ENCODE measurements around the gene ENPP3.
"Not testable (repeated sequence)": the region's sequence is repeated elsewhere in the genome, so short reads cannot be mapped to it uniquely, and the experiment has no call there.

ENPP3 gene

GRCh38 chr6:131749023-131749422 is 111.9 kb downstream of the ENPP3 start:
- no peaks in the 10 kb centered on the region for H3K36me3 ChIP-seq (ENCODE audit: insufficient read depth, low read length)
- H3K27me3 ChIP-seq (ENCODE audit: insufficient read depth, low read length): no peaks in the 10 kb centered on the region
- H2AFZ ChIP-seq (ENCODE audit: low read length, unreplicated experiment): no peak overlapping the region
- H3K79me2 ChIP-seq (ENCODE audit: control insufficient read depth, insufficient read depth, low read length, unreplicated experiment): no peaks in the 10 kb centered on the region
- no peak overlapping the region for H3K4me3 ChIP-seq (ENCODE audit: low read depth, low read length)
- no peaks in the 10 kb centered on the region for H3K4me1 ChIP-seq (ENCODE audit: control insufficient read depth, insufficient read depth, low read length, unreplicated experiment)
- H3K27ac ChIP-seq (ENCODE audit: low read depth, low read length): no peak overlapping the region

GRCh38 chr6:131751012-131751715 is 114.1 kb downstream of the ENPP3 start:
- not testable (repeated sequence) for H3K79me2 ChIP-seq (ENCODE audit: control insufficient read depth, insufficient read depth, low read length, unreplicated experiment); H3K4me1 ChIP-seq (ENCODE audit: control insufficient read depth, insufficient read depth, low read length, unreplicated experiment); H3K4me3 ChIP-seq (ENCODE audit: low read depth, low read length); H3K27ac ChIP-seq (ENCODE audit: low read depth, low read length); H3K27me3 ChIP-seq (ENCODE audit: insufficient read depth, low read length); H3K36me3 ChIP-seq (ENCODE audit: insufficient read depth, low read length); H2AFZ ChIP-seq (ENCODE audit: low read length, unreplicated experiment)

- Histone ChIP-seq H3K4me3 (ENCODE audit: low read depth, low read length) (no peak overlapping the region), H3K36me3 (ENCODE audit: insufficient read depth, low read length) (no peaks in the 10 kb centered on the region), H3K79me2 (ENCODE audit: control insufficient read depth, insufficient read depth, low read length, unreplicated experiment) (no peaks in the 10 kb centered on the region), H3K4me1 (ENCODE audit: control insufficient read depth, insufficient read depth, low read length, unreplicated experiment) (peaks cover 8% of the 10 kb centered on the region), H3K27ac (ENCODE audit: low read depth, low read length) (no peak overlapping the region), H2AFZ (ENCODE audit: low read length, unreplicated experiment) (no peak overlapping the region), H3K27me3 (ENCODE audit: insufficient read depth, low read length) (no peaks in the 10 kb centered on the region)
These were observed 117.0 kb downstream of the ENPP3 start for GRCh38 chr6:131754088-131754487.

GRCh38 chr6:131754715-131755567 is 117.8 kb downstream of the ENPP3 start:
- H3K27ac ChIP-seq (ENCODE audit: low read depth, low read length): no peak overlapping the region

GRCh38 chr6:131755597-131755996 is 118.5 kb downstream of the ENPP3 start:
- no peaks in the 10 kb centered on the region for H3K79me2 ChIP-seq (ENCODE audit: control insufficient read depth, insufficient read depth, low read length, unreplicated experiment)
- H2AFZ ChIP-seq (ENCODE audit: low read length, unreplicated experiment): peak overlapping the region; percentile 22
- H3K4me1 ChIP-seq (ENCODE audit: control insufficient read depth, insufficient read depth, low read length, unreplicated experiment): peaks cover 10% of the 10 kb centered on the region
- H3K27me3 ChIP-seq (ENCODE audit: insufficient read depth, low read length): no peaks in the 10 kb centered on the region
- H3K4me3 ChIP-seq (ENCODE audit: low read depth, low read length): no peak overlapping the region
- H3K36me3 ChIP-seq (ENCODE audit: insufficient read depth, low read length): no peaks in the 10 kb centered on the region
- peak overlapping the region; percentile 32 for H3K27ac ChIP-seq (ENCODE audit: low read depth, low read length)

More at GRCh38 chr6:131754715-131755567, 117.8 kb downstream of the ENPP3 start:
- peaks cover 8% of the 10 kb centered on the region for H3K4me1 ChIP-seq (ENCODE audit: control insufficient read depth, insufficient read depth, low read length, unreplicated experiment)
- no peak overlapping the region for H2AFZ ChIP-seq (ENCODE audit: low read length, unreplicated experiment)
- no peaks in the 10 kb centered on the region for H3K36me3 ChIP-seq (ENCODE audit: insufficient read depth, low read length)
- H3K4me3 ChIP-seq (ENCODE audit: low read depth, low read length): no peak overlapping the region
- H3K79me2 ChIP-seq (ENCODE audit: control insufficient read depth, insufficient read depth, low read length, unreplicated experiment): no peaks in the 10 kb centered on the region
- H3K27me3 ChIP-seq (ENCODE audit: insufficient read depth, low read length): no peaks in the 10 kb centered on the region

GRCh38 chr6:131756039-131756438 is 118.9 kb downstream of the ENPP3 start:
- H3K4me1 ChIP-seq (ENCODE audit: control insufficient read depth, insufficient read depth, low read length, unreplicated experiment): peaks cover 14% of the 10 kb centered on the region
- H3K4me3 ChIP-seq (ENCODE audit: low read depth, low read length): no peak overlapping the region
- peak overlapping the region; percentile 22 for H2AFZ ChIP-seq (ENCODE audit: low read length, unreplicated experiment)
- H3K36me3 ChIP-seq (ENCODE audit: insufficient read depth, low read length): no peaks in the 10 kb centered on the region
- H3K27me3 ChIP-seq (ENCODE audit: insufficient read depth, low read length): no peaks in the 10 kb centered on the region
- peak overlapping the region; percentile 32 for H3K27ac ChIP-seq (ENCODE audit: low read depth, low read length)
- H3K79me2 ChIP-seq (ENCODE audit: control insufficient read depth, insufficient read depth, low read length, unreplicated experiment): no peaks in the 10 kb centered on the region

- no peak overlapping the region for H3K4me3 ChIP-seq (ENCODE audit: low read depth, low read length)
- H3K36me3 ChIP-seq (ENCODE audit: insufficient read depth, low read length): no peaks in the 10 kb centered on the region
- no peaks in the 10 kb centered on the region for H3K79me2 ChIP-seq (ENCODE audit: control insufficient read depth, insufficient read depth, low read length, unreplicated experiment)
- peaks cover 23% of the 10 kb centered on the region for H3K4me1 ChIP-seq (ENCODE audit: control insufficient read depth, insufficient read depth, low read length, unreplicated experiment)
- H3K27me3 ChIP-seq (ENCODE audit: insufficient read depth, low read length): no peaks in the 10 kb centered on the region
- H3K27ac ChIP-seq (ENCODE audit: low read depth, low read length): no peak overlapping the region
- H2AFZ ChIP-seq (ENCODE audit: low read length, unreplicated experiment): no peak overlapping the region
These were observed 121.8 kb downstream of the ENPP3 start for GRCh38 chr6:131758920-131759319.

- no peak overlapping the region; the same call in 1 of the 2 replicates for H3K4me3 ChIP-seq (ENCODE audit: low read depth, low read length)
- no peak overlapping the region for H3K27ac ChIP-seq (ENCODE audit: low read depth, low read length)
- no peaks in the 10 kb centered on the region for H3K79me2 ChIP-seq (ENCODE audit: control insufficient read depth, insufficient read depth, low read length, unreplicated experiment)
- no peaks in the 10 kb centered on the region for H3K36me3 ChIP-seq (ENCODE audit: insufficient read depth, low read length)
- H2AFZ ChIP-seq (ENCODE audit: low read length, unreplicated experiment): no peak overlapping the region
- peaks cover 26% of the 10 kb centered on the region for H3K4me1 ChIP-seq (ENCODE audit: control insufficient read depth, insufficient read depth, low read length, unreplicated experiment)
- H3K27me3 ChIP-seq (ENCODE audit: insufficient read depth, low read length): no peaks in the 10 kb centered on the region
These were observed 124.1 kb downstream of the ENPP3 start for GRCh38 chr6:131761060-131761761.

- Histone ChIP-seq H3K79me2 (ENCODE audit: control insufficient read depth, insufficient read depth, low read length, unreplicated experiment) (no peaks in the 10 kb centered on the region), H3K4me3 (ENCODE audit: low read depth, low read length) (no peak overlapping the region), H3K36me3 (ENCODE audit: insufficient read depth, low read length) (no peaks in the 10 kb centered on the region), H2AFZ (ENCODE audit: low read length, unreplicated experiment) (no peak overlapping the region), H3K27ac (ENCODE audit: low read depth, low read length) (no peak overlapping the region), H3K4me1 (ENCODE audit: control insufficient read depth, insufficient read depth, low read length, unreplicated experiment) (peaks cover 24% of the 10 kb centered on the region), H3K27me3 (ENCODE audit: insufficient read depth, low read length) (no peaks in the 10 kb centered on the region)
These were observed 124.6 kb downstream of the ENPP3 start for GRCh38 chr6:131761762-131762067.

GRCh38 chr6:131762984-131763383 is 125.9 kb downstream of the ENPP3 start:
- no peak overlapping the region for H2AFZ ChIP-seq (ENCODE audit: low read length, unreplicated experiment)
- H3K4me3 ChIP-seq (ENCODE audit: low read depth, low read length): no peak overlapping the region
- no peak overlapping the region for H3K27ac ChIP-seq (ENCODE audit: low read depth, low read length)
- no peaks in the 10 kb centered on the region for H3K79me2 ChIP-seq (ENCODE audit: control insufficient read depth, insufficient read depth, low read length, unreplicated experiment)
- H3K4me1 ChIP-seq (ENCODE audit: control insufficient read depth, insufficient read depth, low read length, unreplicated experiment): peaks cover 24% of the 10 kb centered on the region
- no peaks in the 10 kb centered on the region for H3K27me3 ChIP-seq (ENCODE audit: insufficient read depth, low read length)
- H3K36me3 ChIP-seq (ENCODE audit: insufficient read depth, low read length): no peaks in the 10 kb centered on the region

Data from ACC112 (cell line).